CD1c-positive myeloid dendritic cell (primary cell): ENCODE results near the gene SMARCAL1.

Experiments
- DNase-seq: peaks from one replicate; pipeline ENCODE4 v3.0.0-alpha.2; 2016; ENCODE audit errors: extremely low spot score

SMARCAL1 gene

GRCh38 chr2:216392945-216393840, 19.1 kb upstream of the SMARCAL1 start:
- DNase-seq = no peak

DNA sequence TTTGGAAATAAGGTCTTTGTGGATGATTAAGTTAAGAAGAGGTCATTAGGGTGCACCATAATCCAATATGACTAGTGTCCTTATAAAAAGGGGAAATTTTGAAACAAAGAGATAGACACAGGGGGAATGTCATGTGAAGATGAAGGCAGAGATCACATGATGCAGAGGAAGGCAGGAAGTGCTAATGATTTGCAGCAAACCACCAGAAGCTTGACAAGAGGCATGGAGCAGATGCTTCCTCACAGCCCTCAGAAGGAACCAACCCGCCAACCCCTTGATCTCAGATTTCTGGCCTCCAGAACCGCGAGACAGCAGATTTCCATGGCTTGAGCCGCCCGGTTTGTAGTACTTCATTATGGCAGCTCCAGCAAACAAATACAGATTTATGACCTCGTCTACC, 17.4 kb upstream of the SMARCAL1 start:
- DNase-seq = peak; percentile 27

GRCh38 chr2:216399621-216400020, 12.7 kb upstream of the SMARCAL1 start:
- DNase-seq = no peak

- DNase-seq = no peak
Measured at GRCh38 chr2:216402751-216403150, 9.5 kb upstream of the SMARCAL1 start.

DNA sequence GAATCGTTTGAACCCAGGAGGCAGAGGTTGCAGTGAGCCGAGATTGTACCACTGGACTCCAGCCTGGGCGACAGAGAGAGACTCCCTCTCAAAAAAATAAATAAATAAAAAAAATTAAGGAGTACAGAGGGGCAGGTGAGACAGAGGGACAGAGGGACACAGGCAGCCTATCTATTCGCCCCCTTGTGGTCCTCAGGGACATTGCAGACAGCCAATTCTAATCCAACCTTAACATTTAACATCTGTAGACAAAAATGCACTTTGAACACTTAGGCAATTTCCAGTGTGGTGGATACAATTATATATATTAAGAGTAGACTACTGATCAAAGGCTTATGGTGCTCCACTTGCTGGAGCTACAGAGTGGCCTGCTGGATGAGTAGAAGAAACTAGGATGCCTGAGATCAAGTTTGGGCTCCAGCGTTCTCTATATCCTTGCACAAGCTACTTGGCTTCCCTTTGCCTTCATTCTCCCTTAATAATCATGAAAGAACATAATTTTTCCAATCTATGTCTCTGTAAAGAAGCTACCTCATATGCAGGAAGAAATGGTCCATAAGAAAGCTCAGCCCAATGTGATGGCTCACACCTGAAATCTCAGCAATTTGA, 8.2 kb upstream of the SMARCAL1 start:
- DNase-seq = peak; percentile 55

- no peak for DNase-seq
Measured at GRCh38 chr2:216405588-216405987, 6.7 kb upstream of the SMARCAL1 start.

GRCh38 chr2:216406826-216407225, 5.5 kb upstream of the SMARCAL1 start:
- DNase-seq = no peak

DNA sequence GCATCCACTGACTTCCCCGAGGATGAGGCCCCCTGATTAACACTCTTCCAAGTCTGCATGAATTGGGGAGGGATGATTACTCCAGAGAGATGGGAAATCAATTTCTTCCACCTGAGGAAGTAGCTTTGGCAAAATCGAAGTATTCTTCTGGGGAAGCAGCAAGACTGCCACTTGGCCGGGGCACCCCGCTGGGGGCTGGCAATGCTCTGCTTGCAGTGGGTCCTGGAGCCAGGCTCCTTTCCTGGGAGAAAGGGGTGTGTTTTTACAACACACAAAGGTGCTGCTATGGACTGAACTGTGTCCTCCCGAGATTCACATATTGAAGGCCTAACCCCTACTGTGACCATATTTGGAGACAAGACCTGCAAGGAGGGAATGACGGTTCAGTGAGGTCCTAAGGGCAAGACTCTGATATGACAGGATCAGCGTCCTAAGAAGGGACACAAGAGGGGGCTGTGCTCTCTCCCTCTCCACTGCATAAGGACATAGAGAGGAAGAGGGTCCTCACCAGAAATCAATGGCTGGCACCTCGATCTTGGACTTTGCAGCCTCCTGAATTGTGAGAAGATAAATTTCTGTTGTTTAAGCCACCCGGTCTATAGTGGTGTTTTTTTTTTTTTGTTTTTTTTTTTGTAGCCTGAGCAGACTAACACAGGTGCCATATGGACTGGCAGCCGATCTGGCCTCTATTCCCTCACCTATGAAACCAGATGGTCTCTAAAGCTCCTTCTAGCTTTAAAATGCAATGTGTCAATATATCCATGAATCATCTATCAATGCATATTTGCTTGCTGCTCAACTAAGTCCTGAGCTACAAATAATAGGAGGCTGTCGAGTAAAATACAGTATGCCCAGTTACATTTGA, 3.6 kb upstream of the SMARCAL1 start:
- no peak for DNase-seq

DNA sequence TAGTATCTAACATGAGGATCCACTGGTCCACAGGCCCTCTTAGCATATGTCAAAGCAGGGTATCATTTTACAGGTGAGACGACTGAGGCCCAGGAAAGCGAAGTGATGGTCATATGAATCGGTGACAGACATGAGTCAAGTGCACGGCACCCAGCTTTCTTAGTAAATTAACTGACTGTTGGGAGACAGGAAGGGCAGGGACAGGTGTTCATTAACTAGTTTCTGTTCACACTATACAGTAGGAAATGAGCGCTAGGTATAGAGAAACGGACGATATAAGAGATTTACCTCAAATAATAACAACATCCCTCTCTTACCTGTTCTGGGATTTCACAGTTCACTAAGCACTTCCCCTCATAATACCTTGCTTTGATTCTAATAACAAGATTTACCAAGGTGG, 1.7 kb upstream of the SMARCAL1 start:
- no peak for DNase-seq

- no peak for DNase-seq
Measured at GRCh38 chr2:216413882-216414281, 1.6 kb downstream of the SMARCAL1 start.

DNA sequence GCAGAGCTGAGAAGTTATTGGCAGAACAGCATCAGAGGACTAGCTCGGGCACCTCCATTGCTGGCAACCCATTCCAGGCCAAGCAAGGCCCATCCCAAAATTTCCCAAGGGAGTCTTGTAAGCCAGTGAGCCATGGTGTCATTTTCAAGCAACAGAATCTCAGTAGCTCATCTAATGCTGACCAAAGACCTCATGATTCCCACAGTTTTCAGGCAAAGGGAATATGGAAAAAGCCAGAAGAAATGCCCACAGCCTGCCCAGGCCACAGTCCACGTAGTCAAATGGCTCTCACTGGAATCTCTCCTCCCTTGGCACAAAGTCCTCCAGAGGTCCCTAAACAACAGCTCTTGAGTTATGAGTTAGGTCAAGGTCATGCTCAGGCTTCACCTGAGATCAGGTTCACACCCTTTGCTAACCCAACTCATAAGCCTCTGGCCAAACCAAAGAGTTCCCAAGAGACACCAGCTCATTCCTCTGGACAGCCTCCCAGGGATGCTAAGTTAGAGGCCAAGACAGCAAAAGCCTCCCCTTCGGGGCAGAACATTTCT, 2.6 kb downstream of the SMARCAL1 start:
- no peak for DNase-seq

DNA sequence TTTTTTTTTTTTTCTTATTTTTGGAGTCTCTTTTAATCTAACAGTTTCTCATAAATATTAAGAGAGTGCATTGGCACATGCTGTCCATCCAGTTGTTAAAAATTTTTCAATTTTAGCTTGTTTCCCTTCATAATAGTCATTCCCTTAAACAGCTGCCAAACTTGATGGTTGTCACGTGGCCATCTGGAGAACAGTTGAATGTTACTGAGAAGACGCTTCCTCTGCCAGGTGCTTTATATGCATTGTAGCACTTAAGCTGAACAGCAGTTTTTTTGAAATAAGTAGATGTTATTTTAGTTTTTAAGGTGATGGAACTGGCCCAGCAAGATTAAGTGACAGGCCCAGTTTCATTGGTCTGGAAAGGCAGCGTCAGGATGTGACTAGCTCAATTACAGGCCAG, 3.3 kb downstream of the SMARCAL1 start:
- DNase-seq = no peak

GRCh38 chr2:216416571-216417307, 4.5 kb downstream of the SMARCAL1 start:
- no peak for DNase-seq

- no peak for DNase-seq
Measured at GRCh38 chr2:216418981-216419380, 6.7 kb downstream of the SMARCAL1 start.

- no peak for DNase-seq
Measured at GRCh38 chr2:216420367-216421101, 8.2 kb downstream of the SMARCAL1 start.

- no peak for DNase-seq
Measured at GRCh38 chr2:216423071-216423470, 10.8 kb downstream of the SMARCAL1 start.

DNA sequence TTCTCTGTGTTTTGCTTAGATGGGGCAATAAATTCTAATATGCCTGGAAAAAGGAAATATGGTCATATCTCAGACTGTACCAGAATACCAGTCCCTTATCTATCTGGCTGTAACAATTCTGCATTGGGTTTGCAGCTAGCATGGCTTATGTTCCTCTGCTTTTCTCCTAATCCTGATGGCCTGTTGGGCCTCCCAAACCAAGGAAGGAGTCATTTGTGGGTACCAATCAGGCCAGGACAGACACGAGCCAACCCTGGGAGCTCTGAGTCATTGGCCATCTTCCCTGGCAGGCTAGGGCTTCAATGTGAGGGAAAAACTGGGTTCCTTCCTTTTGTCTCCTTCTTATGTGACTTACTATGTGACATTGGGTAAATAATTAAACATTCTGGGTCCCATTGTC, 12.0 kb downstream of the SMARCAL1 start:
- no peak for DNase-seq

GRCh38 chr2:216425008-216425787, 12.9 kb downstream of the SMARCAL1 start:
- no peak for DNase-seq

GRCh38 chr2:216426166-216426777, 14.0 kb downstream of the SMARCAL1 start:
- DNase-seq = no peak
